ENCODE results near the gene FAM13B. TPM values are rescaled to one million over a fixed set of nuclear protein-coding genes. Genes with fewer than 3 reads are reported as not detected.

The FAM13B gene
- total and polyA plus RNA-seq, 9 of the 15 experiments (the other 6 are each of a cell fraction or from before 2014, with no cell fraction given) = 2.3 to 21.6 (median 14.1) TPM

DNA sequence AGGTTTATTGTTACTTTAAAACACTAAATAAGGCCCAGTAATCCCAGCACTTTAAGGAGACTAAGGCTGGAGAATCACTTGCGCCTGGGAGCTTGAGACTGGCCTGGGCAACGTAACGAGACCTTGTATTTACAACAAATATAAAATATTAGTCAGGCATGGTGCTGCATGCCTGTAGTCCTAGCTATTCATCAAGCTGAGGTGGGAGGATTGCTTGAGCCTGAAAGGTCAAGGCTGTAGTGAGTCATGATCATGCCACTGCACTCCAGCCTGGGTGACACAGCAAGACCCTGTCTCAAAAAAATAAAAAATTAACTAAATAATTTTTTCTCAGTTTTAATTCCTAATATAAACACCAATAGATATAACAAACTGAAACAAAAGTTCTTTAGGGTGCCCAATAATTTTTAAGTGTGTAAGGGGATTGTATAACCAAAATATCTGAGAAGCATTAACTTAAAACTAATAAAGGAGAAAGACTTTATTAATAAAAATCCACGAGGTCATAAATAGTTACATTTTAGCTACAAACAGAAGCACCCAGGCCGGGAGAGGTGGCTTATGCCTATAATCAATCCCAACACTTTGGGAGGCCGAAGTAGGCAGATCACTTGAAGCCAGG lies 32.7 kb downstream of the FAM13B start (continued):
- TF ChIP-seq, protein P1, sequence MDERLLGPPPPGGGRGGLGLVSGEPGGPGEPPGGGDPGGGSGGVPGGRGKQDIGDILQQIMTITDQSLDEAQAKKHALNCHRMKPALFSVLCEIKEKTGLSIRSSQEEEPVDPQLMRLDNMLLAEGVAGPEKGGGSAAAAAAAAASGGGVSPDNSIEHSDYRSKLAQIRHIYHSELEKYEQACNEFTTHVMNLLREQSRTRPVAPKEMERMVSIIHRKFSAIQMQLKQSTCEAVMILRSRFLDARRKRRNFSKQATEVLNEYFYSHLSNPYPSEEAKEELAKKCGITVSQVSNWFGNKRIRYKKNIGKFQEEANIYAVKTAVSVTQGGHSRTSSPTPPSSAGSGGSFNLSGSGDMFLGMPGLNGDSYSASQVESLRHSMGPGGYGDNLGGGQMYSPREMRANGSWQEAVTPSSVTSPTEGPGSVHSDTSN (CRISPR knock-in tag; IDR thresholded peaks at IDR 0.05; ENCODE audit: low read depth) = no peak
- TF ChIP-seq, protein P1 (tag; conservative IDR thresholded peaks at IDR 0.05; ENCODE audit: low read depth) = peak; percentile 85
- no peak for TF ChIP-seq XRCC3 (IDR thresholded peaks at IDR 0.05)
- no peak for TF ChIP-seq SREBF1 (IDR thresholded peaks at IDR 0.05; ENCODE audit: borderline replicate concordance, low read depth, low read length)
- TF ChIP-seq PHTF2 (CRISPR knock-in tag; IDR thresholded peaks at IDR 0.05) = no peak
- TF ChIP-seq, protein P2, sequence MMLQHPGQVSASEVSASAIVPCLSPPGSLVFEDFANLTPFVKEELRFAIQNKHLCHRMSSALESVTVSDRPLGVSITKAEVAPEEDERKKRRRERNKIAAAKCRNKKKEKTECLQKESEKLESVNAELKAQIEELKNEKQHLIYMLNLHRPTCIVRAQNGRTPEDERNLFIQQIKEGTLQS (IDR thresholded peaks at IDR 0.05) = peak; percentile 91
- TF ChIP-seq, protein P2 (CRISPR knock-in tag; conservative IDR thresholded peaks at IDR 0.05) = no peak
- no peak for TF ChIP-seq SOX6 (IDR thresholded peaks at IDR 0.05)
- TF ChIP-seq HMGXB4 (CRISPR knock-in tag; IDR thresholded peaks at IDR 0.05) = no peak
- TF ChIP-seq MBD2 (IDR thresholded peaks at IDR 0.05; ENCODE audit: borderline replicate concordance, low read depth) = no peak
- TF ChIP-seq, protein P3, sequence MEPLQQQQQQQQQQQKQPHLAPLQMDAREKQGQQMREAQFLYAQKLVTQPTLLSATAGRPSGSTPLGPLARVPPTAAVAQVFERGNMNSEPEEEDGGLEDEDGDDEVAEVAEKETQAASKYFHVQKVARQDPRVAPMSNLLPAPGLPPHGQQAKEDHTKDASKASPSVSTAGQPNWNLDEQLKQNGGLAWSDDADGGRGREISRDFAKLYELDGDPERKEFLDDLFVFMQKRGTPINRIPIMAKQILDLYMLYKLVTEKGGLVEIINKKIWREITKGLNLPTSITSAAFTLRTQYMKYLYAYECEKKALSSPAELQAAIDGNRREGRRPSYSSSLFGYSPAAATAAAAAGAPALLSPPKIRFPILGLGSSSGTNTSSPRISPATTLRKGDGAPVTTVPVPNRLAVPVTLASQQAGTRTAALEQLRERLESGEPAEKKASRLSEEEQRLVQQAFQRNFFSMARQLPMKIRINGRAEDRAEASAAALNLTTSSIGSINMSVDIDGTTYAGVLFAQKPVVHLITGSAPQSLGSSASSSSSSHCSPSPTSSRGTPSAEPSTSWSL (CRISPR knock-in tag; IDR thresholded peaks at IDR 0.05; ENCODE audit: borderline replicate concordance) = no peak
- TF ChIP-seq COPS2 (conservative IDR thresholded peaks at IDR 0.05) = no peak
- TF ChIP-seq TCF7 (IDR thresholded peaks at IDR 0.05; ENCODE audit: borderline replicate concordance) = no peak
- no peak for TF ChIP-seq MAX (CRISPR knock-in tag; IDR thresholded peaks at IDR 0.05)
- TF ChIP-seq JUND (IDR thresholded peaks at IDR 0.05; ENCODE audit: borderline replicate concordance, low read depth, low read length) = peak; percentile 95
- TF ChIP-seq JUND (tag; IDR thresholded peaks at IDR 0.05; ENCODE audit: borderline replicate concordance, low read depth, low read length) = peak; percentile 89
- no peak for TF ChIP-seq ILK (tag; IDR thresholded peaks at IDR 0.05; ENCODE audit: borderline replicate concordance, low read depth)
- TF ChIP-seq TCF3 (CRISPR knock-in tag; IDR thresholded peaks at IDR 0.05) = no peak
- TF ChIP-seq HCFC1 (IDR thresholded peaks at IDR 0.05; ENCODE audit: low read depth, low read length) = no peak
- TF ChIP-seq MAZ (CRISPR knock-in tag; conservative IDR thresholded peaks at IDR 0.05 in 1 of 2, IDR thresholded peaks at IDR 0.05 in 1 of 2) = no peak
- no peak for TF ChIP-seq JUNB (CRISPR knock-in tag; conservative IDR thresholded peaks at IDR 0.05)
